ENCODE measurements around the gene KRT6B.
"Not testable (repeated sequence)": the region's sequence is repeated elsewhere in the genome, so short reads cannot be mapped to it uniquely, and the experiment has no call there.

The KRT6B gene

DNA sequence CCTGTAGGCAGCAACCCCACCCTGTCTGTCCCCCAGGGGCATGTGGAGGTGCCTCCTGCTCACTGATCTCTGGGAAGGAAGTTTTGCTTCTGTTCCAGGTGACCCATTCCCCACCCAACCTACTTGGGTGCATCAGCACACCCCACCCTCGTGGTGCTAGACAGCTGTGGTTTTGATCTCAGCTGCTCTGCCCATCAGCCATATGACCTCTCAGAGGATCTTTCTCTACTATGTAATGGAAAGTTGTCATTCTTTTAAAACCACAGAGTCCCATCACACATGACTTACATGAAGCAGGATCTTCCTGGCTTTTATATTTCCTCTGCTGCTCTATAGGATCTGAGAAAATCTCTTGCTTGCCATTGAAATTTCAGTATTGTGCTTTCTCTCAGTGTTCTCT, 32.3 kb downstream of the KRT6B start:
- H3K27ac ChIP-seq: no peak overlapping the region
- no peak overlapping the region for H3K4me3 ChIP-seq

DNA sequence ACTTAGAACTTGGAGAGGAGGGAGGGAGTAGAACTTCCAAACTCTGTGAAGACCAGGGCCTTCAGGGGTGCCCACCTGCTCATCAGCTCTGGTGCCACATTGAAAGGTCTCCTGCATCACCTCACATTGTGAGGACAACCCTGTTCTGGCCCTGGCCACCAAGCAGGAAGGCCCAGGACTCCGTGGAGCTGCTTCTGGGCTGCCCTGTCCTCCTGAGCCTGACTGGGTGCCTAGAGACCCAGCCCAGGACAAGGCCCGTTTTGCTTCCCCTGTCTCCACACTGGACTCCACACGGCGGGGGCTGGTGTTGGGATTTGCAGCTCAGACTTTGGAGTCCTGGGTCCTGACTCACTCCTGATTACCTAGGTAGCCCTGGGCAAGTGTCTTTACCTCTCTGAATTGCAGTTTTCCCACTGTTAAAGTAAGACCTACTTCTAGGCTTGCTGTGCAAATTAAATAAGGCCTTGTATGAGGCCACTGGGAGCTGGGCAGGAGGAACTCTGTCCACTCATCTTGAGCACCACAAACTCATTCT, 33.3 kb downstream of the KRT6B start:
- Histone ChIP-seq H3K27ac (no peak overlapping the region), H3K4me3 (no peak overlapping the region)

DNA sequence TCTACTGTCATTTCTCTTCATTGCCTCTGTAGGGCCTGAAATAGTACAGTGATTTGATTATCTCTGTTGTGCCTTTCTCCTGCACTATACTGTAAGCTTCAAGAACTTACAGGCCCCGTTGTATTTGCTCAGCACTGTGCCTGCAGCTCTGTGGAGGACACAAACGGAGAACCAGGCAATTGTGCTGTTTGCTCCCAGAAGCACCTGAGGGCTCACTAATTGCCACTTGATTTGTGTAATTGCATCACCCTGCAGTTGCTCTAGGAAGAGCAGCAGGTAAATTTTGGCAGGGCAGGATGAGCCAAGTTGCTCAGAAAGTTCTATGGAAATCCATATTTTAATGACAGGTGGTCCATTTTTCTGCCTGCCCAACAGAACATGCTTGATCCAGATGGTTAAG, 34.2 kb downstream of the KRT6B start:
- Histone ChIP-seq H3K4me3 (no peak overlapping the region), H3K27ac (peak overlapping the region in 8 of 21 experiments; percentile 16 to 81 (median 40))

DNA sequence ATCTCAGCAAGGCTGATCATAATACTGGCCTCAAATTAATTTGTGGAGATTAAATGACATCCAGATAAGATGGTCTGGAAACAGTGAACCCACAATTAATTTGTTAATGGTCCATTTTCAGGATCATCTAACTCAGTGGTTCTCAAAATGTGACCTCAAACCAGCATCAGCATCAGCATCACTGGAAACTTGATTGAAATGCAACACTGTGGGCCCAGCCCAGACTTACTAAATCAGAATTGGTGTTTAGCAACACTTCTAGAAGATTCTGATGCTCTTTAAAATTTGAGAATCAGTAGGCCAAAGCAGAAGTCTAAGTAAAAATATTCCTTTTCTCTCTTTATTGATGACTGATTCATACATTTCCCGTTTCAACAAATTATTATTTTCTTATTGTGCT, 35.2 kb downstream of the KRT6B start:
- Histone ChIP-seq H3K4me3 (no peak overlapping the region), H3K27ac (peak overlapping the region in 9 of 21 experiments; percentile 18 to 81 (median 46))

DNA sequence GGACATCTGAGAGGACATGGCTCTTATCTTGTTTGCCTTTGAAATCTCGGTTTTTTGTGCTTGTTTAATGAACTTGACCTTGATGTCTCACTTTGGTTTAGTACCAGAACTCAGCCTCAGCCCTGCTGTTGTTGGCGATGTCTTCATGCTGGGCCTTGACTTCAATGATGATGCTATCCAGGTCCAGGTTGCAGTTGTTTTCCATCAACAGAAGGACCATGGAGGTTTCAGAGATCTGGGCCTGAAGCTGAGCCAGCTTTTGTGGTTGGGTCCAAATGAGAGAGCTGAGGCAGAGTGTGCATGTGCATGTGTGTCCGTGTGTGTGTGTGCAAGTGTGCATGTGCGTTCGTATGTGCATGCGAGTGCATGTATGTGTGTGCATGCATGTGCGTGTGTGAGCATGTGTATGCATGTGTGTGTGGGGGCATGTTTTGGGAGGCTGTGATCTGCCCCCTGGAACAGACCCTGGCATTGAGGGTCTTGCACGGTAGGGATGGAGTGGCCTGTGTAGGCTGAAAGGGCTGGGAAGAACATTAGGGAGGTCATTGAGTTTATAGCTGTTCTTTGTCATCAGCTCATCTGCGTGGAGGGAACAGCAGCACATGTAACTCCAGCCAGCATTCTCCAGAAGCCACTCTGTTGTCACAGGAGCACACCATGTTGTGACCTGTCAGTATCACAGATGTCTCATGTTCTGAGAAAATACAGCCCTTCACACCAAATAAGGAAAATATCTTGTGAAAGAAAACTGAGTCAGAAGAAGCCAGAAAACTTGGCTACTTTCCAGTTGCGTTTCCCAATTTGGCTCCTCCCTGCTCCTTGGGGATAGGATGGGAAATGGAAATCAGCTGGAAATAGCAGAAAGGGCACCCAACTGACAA, 35.8 kb downstream of the KRT6B start:
- H3K4me3 ChIP-seq: no peak overlapping the region
- peak overlapping the region in 7 of 21 experiments; percentile 4 to 81 (median 37) for H3K27ac ChIP-seq

DNA sequence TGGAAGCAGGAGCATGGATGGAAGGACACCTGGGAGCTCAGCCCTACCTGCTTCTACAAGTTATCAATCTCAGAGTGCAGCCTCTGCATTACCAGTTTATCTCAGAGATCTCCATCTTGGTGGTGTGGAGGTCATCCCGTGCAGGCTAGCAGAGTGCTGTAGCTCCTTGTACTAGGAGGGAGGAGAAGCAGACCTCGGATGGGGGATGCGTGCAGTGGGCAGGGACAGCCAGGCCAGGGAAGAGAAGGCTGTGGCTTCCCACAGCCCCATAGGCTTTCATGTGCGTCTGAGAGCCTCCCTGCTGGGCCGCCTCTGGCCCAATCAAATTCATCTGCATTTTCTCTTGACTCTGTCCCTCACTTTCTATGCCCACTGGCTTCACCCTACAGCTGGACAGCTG, 37.0 kb downstream of the KRT6B start:
- no peak overlapping the region for H3K4me3 ChIP-seq
- H3K27ac ChIP-seq: peak overlapping the region in 1 of 21 experiments; percentile 65

DNA sequence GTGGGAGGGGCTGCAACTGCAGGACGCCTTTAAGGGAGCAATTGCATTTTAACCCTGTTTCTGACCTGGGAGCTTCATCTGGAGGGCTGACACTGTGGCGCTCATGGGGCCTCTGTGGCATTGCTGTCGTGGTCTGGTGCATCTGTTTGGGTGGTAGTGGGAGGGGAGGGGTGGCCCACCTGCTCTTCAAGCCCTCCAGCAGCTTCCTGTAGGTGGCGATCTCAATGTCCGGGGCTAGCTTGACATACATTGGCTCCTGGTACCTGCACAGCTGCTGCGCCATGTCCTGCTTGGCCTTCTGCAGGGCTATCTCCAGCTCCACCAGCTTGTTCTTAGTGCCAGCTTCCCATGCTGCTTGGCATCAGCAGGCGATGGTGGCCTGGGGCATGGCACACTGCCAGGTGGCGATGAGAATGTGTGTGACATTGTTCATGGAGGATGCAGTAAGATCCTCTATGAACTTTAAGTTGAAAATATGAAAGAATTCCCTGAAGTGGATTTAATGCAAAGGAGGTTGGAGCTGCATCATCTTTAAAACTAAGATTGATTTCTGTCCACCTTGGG, 38.1 kb downstream of the KRT6B start:
- Histone ChIP-seq H3K27ac (no peak overlapping the region), H3K4me3 (no peak overlapping the region)

DNA sequence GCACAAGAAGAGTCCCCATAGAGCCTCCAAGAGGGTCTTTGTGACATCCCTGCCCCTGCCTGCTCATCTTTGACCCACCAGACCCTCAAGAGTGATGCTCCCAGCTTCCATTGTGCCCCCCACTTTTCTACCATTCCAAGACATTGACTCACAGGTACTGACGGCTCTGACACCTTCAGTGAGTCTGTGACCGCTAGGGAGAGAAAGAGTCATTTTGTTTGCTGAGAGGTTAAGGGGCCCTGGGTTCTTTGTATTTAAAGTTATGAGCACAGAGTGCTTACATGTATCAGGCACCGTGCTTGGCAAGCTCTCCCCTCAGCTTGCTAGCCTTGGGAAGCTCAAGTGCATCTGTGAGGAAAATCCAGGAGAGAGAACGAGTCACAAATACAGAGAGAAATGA, 38.7 kb downstream of the KRT6B start:
- Histone ChIP-seq H3K4me3 (no peak overlapping the region), H3K27ac (no peak overlapping the region)

DNA sequence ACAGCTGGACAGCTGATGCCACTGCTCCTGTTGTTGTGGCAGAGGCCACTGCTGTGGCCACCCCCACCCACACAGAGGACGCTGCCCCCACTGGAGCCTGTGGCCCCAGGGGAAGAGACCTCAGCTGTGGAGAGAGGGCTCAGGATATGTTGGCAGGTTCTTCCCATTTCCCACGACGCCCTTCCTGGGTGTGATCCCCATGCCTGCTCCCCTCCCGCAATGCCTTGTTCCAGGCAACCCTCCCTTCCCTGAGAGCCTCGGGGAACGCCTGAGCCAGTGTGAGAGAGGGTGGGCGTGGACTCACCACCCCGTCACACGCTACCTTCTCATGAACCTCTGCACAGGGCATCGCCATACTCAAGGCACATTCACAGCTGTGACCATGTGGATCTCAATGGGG, 40.1 kb downstream of the KRT6B start:
- Histone ChIP-seq H3K27ac (no peak overlapping the region), H3K4me3 (no peak overlapping the region)

DNA sequence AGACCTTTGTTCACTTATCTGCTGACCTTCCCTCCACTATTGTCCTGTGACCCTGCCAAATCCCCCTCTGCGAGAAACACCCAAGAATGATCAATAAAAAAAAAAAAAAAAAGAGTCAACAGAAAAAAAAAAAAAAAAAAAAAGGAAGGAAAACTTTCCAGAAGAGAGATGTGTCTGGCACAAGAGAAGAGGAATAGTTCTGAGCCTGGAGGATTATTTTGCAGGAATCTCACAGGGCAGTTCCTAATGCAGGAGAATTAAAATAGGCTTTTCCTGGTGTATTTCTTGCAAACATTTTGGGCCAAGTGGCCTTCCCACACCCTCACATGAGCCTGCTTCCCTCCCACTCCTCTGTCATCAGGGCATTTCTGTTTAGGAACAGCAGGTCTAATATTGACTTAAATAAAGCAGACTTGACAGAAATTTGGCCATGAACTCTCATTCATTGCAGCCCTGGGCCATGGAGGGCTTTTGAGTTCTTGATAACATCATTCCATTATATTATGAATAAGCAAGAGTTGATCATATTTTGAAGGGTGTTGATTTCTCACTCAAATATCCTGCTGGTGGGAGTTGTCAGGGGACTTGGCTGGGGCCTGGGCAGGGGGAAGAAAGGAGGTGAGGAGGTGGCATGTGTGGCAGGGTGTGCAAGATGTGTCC, 41.2 kb downstream of the KRT6B start:
- H3K4me3 ChIP-seq, H3K27ac ChIP-seq: not testable (repeated sequence)

DNA sequence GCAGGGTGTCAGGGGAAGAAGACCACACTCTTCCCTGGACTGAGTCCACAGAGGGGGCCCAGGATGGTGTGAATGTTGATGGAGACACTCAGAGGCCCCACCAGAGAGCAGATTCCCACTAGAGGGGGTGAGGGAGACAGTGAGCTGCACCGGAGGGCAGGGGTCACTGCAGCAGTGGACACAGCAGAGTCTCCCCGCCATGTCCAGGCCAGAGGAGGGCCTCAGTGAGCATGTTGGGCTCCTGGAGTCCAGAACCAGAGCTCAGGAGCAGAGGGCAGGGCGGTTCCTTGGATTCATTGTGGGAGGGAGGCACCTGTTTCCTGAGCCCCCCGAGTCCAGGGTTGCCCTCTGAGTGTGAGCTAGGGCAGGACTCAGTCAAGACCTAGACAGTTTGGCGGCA, 44.0 kb downstream of the KRT6B start:
- Histone ChIP-seq H3K27ac (no peak overlapping the region), H3K4me3 (no peak overlapping the region)

DNA sequence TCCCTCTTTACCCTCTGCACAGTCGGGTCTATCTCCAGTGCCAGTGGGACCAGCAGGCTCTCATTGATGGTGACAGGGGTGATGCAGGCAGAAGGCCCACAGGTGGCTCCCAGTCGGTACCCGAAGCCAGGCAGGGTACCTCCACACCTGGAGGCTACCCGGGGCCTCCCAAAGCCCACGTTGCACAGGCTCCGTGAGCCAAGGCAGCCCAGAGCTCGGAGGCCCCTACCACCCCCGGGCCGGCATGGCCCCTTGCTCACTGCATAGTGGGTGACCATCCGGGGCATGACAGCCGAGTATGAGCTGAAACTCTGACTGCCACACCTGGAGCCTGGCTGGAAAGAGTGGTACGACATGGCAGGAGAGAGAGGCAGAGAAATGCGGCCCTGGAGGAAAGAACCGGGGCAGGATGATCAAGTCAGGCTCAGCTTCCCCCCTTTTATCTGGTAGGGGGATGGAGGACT, 46.0 kb downstream of the KRT6B start, which contains the start of gene KRT82:
KRT82 (minus strand) TSS at position 414 of the 464 bp plus-strand sequence; CDS start at position 356, 58 bp downstream.
- Histone ChIP-seq H3K4me3 (no peak within 1 kb of the TSS), H3K27ac (no peak within 1 kb of the TSS)

DNA sequence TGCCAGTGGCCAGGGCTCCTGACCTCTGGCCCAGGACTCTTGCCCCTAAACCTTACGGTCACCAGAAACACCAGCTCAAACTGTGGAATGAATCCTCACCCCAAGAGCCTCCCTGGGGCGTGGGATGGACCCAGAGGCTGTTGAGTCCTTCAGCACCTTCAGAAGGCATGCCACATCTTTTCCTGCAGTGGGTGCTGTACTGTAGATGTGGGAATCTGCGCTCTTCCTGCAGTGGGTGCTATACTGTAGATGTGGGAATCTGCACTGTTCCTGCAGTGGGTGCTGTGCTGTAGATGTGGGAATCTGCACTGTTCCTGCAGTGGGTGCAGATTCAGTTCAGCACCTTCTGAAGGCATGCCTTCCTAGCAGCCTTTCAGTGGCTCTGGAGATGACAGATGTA, 47.0 kb downstream of the KRT6B start:
- no peak overlapping the region for H3K27ac ChIP-seq
- no peak overlapping the region for H3K4me3 ChIP-seq

DNA sequence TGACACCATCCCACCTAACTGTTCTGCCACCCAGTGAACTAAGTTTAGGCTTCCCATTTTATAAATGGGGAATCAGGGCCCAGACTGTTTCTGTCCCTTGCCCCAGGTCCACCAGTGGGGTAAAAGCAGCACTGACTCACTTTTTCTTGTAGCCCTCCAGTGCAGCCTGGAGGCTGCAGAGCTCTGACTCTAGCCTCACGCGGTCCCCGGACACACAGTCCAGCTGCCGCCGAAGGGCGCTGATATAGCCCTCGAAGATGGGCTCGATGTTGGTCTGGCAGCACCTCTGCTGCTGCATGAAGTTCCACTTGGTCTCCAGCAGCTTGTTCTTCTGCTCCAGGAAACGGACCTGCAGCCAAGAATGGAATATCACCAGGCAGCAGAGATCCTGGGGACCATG, 48.4 kb downstream of the KRT6B start:
- Histone ChIP-seq H3K27ac (no peak overlapping the region), H3K4me3 (no peak overlapping the region)

DNA sequence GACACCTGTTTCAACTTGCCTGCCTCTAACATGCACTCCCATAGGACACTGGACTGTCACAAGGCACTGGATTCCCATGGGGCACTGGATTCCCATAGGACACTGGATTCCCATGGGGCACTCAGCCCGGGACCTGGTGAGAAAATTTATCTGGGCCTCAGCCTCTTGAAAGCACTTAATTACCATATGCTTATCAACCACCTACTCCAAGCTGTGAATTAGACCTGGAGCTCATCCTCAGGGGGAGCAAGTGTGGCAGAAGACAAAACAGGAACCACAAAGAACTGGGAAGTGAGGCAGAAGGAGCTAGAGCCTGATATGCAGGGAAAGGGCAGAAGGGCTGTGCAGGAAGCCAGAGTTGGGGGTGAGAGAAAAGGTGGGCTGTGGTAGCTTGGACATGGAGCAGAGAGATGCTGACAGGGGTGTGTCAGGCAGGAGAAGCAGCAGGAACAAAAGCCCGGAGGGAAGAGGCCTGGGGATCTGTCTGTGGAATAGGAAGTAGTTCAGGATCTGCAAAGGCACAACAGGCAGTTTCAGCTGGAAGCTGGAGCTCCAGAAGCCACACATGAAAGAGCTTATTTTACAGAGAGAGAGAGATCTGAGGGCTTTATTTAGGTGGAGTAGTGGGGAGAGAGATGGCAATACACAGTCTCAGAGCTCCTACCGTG, 48.9 kb downstream of the KRT6B start:
- H3K27ac ChIP-seq: no peak overlapping the region
- H3K4me3 ChIP-seq: no peak overlapping the region

DNA sequence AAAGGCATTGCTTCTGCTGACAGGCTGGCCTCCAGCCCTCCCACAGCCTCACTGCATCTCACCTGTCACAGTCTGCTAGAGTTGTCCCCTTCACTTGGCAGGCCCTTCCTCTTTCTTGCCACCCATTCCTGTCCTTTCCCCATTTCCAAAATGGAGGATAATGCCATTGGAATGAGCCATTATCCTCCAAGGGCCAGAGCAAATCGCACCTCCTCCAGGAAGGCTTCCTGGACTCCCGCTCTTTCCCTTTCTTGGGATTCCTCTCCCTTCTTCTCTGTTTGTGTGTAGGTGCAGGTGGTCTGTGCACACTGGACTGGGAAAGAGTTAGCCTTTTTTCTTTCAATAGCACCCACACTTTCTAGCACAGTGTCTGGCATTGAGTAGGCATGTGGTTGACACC, 49.6 kb downstream of the KRT6B start:
- Histone ChIP-seq H3K27ac (no peak overlapping the region), H3K4me3 (no peak overlapping the region)

DNA sequence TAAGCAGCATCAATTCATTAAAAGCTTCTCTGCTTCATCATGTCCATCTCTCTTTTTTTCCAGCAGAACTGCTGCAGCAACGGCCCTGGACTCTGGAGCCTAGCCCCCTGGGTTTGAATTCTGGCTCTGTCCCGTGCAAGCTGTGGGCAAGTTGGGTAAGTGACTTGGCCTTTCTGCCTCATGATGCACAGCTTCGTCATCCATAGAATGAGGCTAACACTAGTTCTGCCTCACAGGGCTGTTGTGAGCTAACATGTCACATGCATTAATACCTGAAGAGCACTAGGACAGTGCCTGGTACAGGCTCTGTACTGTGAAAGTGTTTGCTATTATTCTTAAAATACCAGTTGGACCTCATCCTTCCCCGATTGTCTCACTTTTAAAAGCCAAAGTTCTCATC, 50.0 kb downstream of the KRT6B start:
- H3K27ac ChIP-seq: no peak overlapping the region
- H3K4me3 ChIP-seq: no peak overlapping the region

DNA sequence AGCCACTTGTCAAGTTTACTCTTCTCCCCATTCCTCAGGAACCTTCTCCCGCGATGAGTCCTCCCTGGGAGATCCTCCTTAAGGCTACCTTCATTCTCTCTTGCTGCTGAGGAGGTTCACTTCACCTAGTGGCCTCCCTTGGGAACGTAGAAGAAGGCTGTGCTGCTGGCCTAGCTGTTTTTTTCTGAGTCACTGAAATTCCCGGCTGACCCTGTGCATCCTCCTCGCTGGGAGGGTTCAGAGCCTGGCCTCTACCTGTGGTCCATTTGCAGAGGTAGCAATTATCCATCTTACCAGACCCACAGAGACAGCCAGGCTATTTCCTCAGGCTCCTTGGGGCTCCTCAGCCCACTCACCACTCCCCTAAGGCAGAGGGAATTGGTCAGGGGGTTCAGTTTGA, 50.4 kb downstream of the KRT6B start:
- no peak overlapping the region for H3K27ac ChIP-seq
- H3K4me3 ChIP-seq: no peak overlapping the region

DNA sequence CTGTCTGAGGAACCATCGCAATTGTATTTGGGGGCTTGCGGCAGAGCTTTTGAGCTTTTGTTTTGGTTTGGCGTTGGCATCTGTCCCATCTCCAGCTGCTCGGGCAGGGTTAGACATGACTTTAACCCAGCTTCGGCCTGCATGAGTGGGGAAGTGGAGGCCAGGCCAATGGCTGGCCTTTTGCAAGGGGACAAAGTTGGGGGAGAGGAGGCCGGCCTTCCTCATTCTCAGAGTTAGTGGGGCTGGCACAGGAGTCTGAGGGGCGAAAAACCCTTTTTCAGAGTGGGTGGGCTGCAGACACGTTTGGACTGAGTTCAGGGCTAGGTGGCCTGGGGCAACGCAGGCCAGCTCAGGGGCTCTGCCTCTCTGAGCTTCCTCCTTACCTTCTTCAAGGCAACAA, 51.0 kb downstream of the KRT6B start:
- no peak overlapping the region for H3K4me3 ChIP-seq
- H3K27ac ChIP-seq: no peak overlapping the region

DNA sequence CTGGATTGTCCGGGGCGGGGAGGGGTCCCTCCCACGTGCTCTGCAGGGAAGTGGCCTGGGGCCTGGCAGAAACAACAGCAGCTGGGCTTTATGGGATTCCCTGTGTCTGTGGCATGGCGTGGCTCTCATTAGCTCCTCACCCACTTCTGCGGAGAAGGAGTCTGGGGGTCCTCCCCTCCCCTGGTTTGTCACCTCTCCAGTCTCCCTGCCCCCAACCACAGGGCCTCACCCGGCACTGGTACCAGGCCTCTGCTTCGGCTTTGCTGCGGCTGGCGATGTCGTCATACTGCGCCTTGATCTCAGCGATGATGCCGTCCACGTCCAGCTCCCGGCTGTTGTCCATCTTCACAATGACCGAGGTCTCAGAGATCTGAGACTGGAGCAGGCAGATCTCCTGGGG, 52.2 kb downstream of the KRT6B start:
- Histone ChIP-seq H3K27ac (no peak overlapping the region), H3K4me3 (no peak overlapping the region)

Measured in skin epidermis (tissue), 12 donors.